ENCODE measurements around the gene MPP4. TPM values are rescaled to one million over a fixed set of nuclear protein-coding genes. Genes with fewer than 3 reads are reported as not detected.

MPP4 gene
- total RNA-seq, 1 donor from 2014 or later = 2.9 TPM

GRCh38 chr2:201649442-201649841, 49.0 kb downstream of the MPP4 start:
- H3K4me1 ChIP-seq (ENCODE audit: insufficient read depth, low read length) = peaks cover 12% of the 10 kb centered on the region
- Mint-ChIP-seq H3K36me3 (ENCODE audit: low read depth, unreplicated experiment) (no peaks in the 10 kb centered on the region), H3K4me3 (ENCODE audit: unreplicated experiment) (no peak overlapping the region), H3K4me1 (ENCODE audit: low read depth, unreplicated experiment) (peaks cover 16% of the 10 kb centered on the region), H3K27ac (ENCODE audit: unreplicated experiment) (no peak overlapping the region), H3K27me3 (ENCODE audit: low read depth, unreplicated experiment) (no peaks in the 10 kb centered on the region), H3K9me3 (ENCODE audit: unreplicated experiment) (no peaks in the 10 kb centered on the region)
- no peak overlapping the region for H3K27ac ChIP-seq (ENCODE audit: low read depth, low read length)
- H3K27me3 ChIP-seq (ENCODE audit: insufficient read depth, low read length) = no peaks in the 10 kb centered on the region
- TF ChIP-seq EZH2 (IDR thresholded peaks at IDR 0.05; ENCODE audit: insufficient read depth, low read length) (no peak), CTCF (IDR thresholded peaks at IDR 0.05; ENCODE audit: insufficient read depth, low read depth, low read length) (no peak)
- H2AFZ ChIP-seq (ENCODE audit: low read depth, low read length) = no peak overlapping the region
- DNase-seq (ENCODE audit: low read depth) (no peak), FAIRE-seq (peak; percentile 34)
- no peak overlapping the region for H3K9ac ChIP-seq (ENCODE audit: low read length)
- H3K4me3 ChIP-seq (ENCODE audit: insufficient read depth, low read depth, low read length) = no peak overlapping the region
- H3K4me2 ChIP-seq (ENCODE audit: low read length) = no peak overlapping the region
- H3K79me2 ChIP-seq (ENCODE audit: insufficient read depth, low read length) = no peaks in the 10 kb centered on the region
- H4K20me1 ChIP-seq (ENCODE audit: insufficient read depth, low read length) = no peaks in the 10 kb centered on the region
- H3K36me3 ChIP-seq (ENCODE audit: insufficient read depth, low read length) = no peaks in the 10 kb centered on the region
- no peaks in the 10 kb centered on the region for H3K9me3 ChIP-seq (ENCODE audit: insufficient read depth, low read depth, low read length)

GRCh38 chr2:201647431-201647830, 51.0 kb downstream of the MPP4 start:
- no peaks in the 10 kb centered on the region for H3K9me3 ChIP-seq (ENCODE audit: insufficient read depth, low read depth, low read length)
- no peaks in the 10 kb centered on the region for H3K27me3 Mint-ChIP-seq (ENCODE audit: low read depth, unreplicated experiment)
- peaks cover 7% of the 10 kb centered on the region for H3K79me2 ChIP-seq (ENCODE audit: insufficient read depth, low read length)

More at GRCh38 chr2:201647431-201647830, 51.0 kb downstream of the MPP4 start:
- Mint-ChIP-seq H3K4me3 (ENCODE audit: unreplicated experiment) (no peak overlapping the region), H3K36me3 (ENCODE audit: low read depth, unreplicated experiment) (no peaks in the 10 kb centered on the region), H3K4me1 (ENCODE audit: low read depth, unreplicated experiment) (peaks cover 12% of the 10 kb centered on the region), H3K9me3 (ENCODE audit: unreplicated experiment) (no peaks in the 10 kb centered on the region), H3K27ac (ENCODE audit: unreplicated experiment) (no peak overlapping the region)
- Histone ChIP-seq H3K27ac (ENCODE audit: low read depth, low read length) (no peak overlapping the region), H3K36me3 (ENCODE audit: insufficient read depth, low read length) (no peaks in the 10 kb centered on the region), H3K9ac (ENCODE audit: low read length) (no peak overlapping the region), H3K4me3 (ENCODE audit: insufficient read depth, low read depth, low read length) (no peak overlapping the region), H4K20me1 (ENCODE audit: insufficient read depth, low read length) (no peaks in the 10 kb centered on the region), H3K27me3 (ENCODE audit: insufficient read depth, low read length) (no peaks in the 10 kb centered on the region), H3K4me1 (ENCODE audit: insufficient read depth, low read length) (peaks cover 17% of the 10 kb centered on the region), H3K4me2 (ENCODE audit: low read length) (no peak overlapping the region), H2AFZ (ENCODE audit: low read depth, low read length) (no peak overlapping the region)
- FAIRE-seq (no peak), DNase-seq (ENCODE audit: low read depth) (no peak)
- TF ChIP-seq CTCF (IDR thresholded peaks at IDR 0.05; ENCODE audit: insufficient read depth, low read depth, low read length) (no peak), EZH2 (IDR thresholded peaks at IDR 0.05; ENCODE audit: insufficient read depth, low read length) (no peak)

All from astrocyte (in vitro differentiated cells and primary cell).